ENCODE data around the gene BRMS1.

Gene BRMS1

DNA sequence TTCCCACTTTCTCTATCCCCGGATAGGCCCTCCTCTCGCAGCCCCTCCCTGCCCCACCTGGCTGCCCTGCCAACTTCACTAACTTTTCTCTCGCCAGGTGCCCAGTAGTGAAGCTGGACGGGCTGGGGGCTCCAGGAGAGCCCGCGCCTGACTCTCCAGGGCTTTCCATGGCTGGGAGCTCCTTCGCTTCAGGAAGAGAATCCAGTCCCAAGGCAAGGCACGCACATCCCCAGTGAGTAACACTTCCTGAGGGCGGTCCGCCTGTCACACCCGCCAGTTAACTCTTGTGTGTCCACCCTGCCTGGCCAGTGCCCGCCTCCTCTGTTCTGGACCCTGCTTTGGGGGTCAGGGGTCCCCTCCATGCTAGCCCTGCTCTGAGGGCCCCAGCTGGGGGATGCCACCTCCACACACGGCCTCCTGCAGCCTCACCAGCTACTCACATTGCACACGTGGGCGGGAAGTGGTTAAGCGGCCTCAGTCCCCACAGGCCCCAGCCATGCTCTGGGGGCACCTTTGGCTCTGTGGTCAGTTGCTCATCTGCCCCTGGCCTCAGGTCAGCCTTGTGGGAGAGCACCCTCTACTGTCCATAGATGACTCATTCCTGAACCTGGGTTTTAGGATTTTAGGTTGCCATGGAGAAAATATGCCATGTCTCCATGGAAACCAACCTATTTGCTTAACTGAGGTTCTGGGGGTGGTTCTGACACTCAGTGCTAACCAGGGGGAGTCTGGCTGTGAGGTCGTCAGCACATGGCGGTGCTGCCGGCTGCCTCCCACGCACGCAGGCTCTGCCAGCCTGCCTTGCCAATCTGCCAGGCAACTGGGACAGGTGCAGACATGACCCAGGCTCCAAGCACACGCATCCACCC lies 8.4 kb downstream of the BRMS1 start, which contains the start of gene RIN1:
Gene RIN1, minus strand, starts transcription at position 201 of the 869 bp plus-strand sequence. Its CDS starts 32 bp downstream, at position 169.
- Histone ChIP-seq H2BK5ac (ENCODE audit: low read depth, low read length, poor library complexity, severe bottlenecking) (peak within 1 kb of the TSS; percentile 90), H3K36me3 (ENCODE audit: control insufficient read depth in 1 of 2, insufficient read depth in 2 of 2, low read depth in 1 of 2, low read length in 2 of 2) (peaks cover 63 to 77% of the 10 kb centered on the region in 2 experiments), H3K4me3 (ENCODE audit: insufficient read depth in 1 of 2, low read depth in 1 of 2, low read length in 2 of 2) (peak within 1 kb of the TSS; percentile 68 to 85), H3K23ac (ENCODE audit: low read length in 2 of 2) (peak within 1 kb of the TSS in 1 of 2 experiments; percentile 53), H3K4ac (ENCODE audit: low read depth in 1 of 2, low read length in 2 of 2) (peak within 1 kb of the TSS; percentile 90 to 94), H2AK5ac (ENCODE audit: low read length, severe bottlenecking) (peak within 1 kb of the TSS; percentile 46), H2AFZ (ENCODE audit: low read depth, low read length) (peak within 1 kb of the TSS; percentile 7), H3K9me3 (ENCODE audit: control insufficient read depth, low read length) (no peaks in the 10 kb centered on the region), H4K91ac (ENCODE audit: low read length) (peak within 1 kb of the TSS; percentile 99), H3K27ac (ENCODE audit: low read length, poor library complexity, severe bottlenecking) (peak within 1 kb of the TSS; percentile 97), H3K14ac (ENCODE audit: low read length in 2 of 2) (peak within 1 kb of the TSS in 1 of 2 experiments; percentile 95), H3K4me1 (ENCODE audit: control insufficient read depth, insufficient read depth, low read depth, low read length) (peaks cover 66% of the 10 kb centered on the region), H4K8ac (ENCODE audit: low read length) (peak within 1 kb of the TSS; percentile 92), H2BK12ac (ENCODE audit: low read length in 2 of 2) (peak within 1 kb of the TSS; percentile 49 to 93), H3K9ac (ENCODE audit: low read length) (peak within 1 kb of the TSS; percentile 99), H3K27me3 (ENCODE audit: control insufficient read depth in 1 of 2, insufficient read depth in 1 of 2, low read length in 2 of 2) (no peaks in the 10 kb centered on the region), H2BK120ac (ENCODE audit: low read depth, low read length) (peak within 1 kb of the TSS; percentile 91), H3K79me1 (replicated peaks; ENCODE audit: low read length, poor library complexity, severe bottlenecking) (peaks cover 38% of the 10 kb centered on the region), H2BK15ac (ENCODE audit: low read depth, poor library complexity, severe bottlenecking) (peak within 1 kb of the TSS; percentile 92), H3K18ac (ENCODE audit: low read depth in 1 of 2, low read length in 2 of 2) (peak within 1 kb of the TSS; percentile 97 to 99), H3K4me2 (ENCODE audit: low read length, poor library complexity, severe bottlenecking) (peak within 1 kb of the TSS; percentile 68)
- WGBS: 9% methylated on average over 22 of the region's 22 CpGs
- DNase-seq: peak; percentile 100

- Histone ChIP-seq H3K4me2 (ENCODE audit: low read length, poor library complexity, severe bottlenecking) (peak overlapping the region; percentile 68), H3K9me3 (ENCODE audit: control insufficient read depth, low read length) (no peaks in the 10 kb centered on the region), H3K9ac (ENCODE audit: low read length) (peak overlapping the region; percentile 99), H2BK5ac (ENCODE audit: low read depth, low read length, poor library complexity, severe bottlenecking) (peak overlapping the region; percentile 90), H3K14ac (ENCODE audit: low read length in 2 of 2) (peak overlapping the region in 1 of 2 experiments; percentile 95), H3K4me3 (ENCODE audit: insufficient read depth in 1 of 2, low read depth in 1 of 2, low read length in 2 of 2) (peak overlapping the region; percentile 68 to 85), H4K8ac (ENCODE audit: low read length) (peak overlapping the region; percentile 92), H3K79me1 (replicated peaks; ENCODE audit: low read length, poor library complexity, severe bottlenecking) (peaks cover 30% of the 10 kb centered on the region), H2AK5ac (ENCODE audit: low read length, severe bottlenecking) (peak overlapping the region; percentile 46), H3K18ac (ENCODE audit: low read depth in 1 of 2, low read length in 2 of 2) (peak overlapping the region; percentile 97 to 99), H3K27ac (ENCODE audit: low read length, poor library complexity, severe bottlenecking) (peak overlapping the region; percentile 97), H3K4ac (ENCODE audit: low read depth in 1 of 2, low read length in 2 of 2) (peak overlapping the region; percentile 90 to 94), H3K36me3 (ENCODE audit: control insufficient read depth in 1 of 2, insufficient read depth in 2 of 2, low read depth in 1 of 2, low read length in 2 of 2) (peaks cover 60 to 77% of the 10 kb centered on the region in 2 experiments), H3K4me1 (ENCODE audit: control insufficient read depth, insufficient read depth, low read depth, low read length) (peaks cover 66% of the 10 kb centered on the region), H3K23ac (ENCODE audit: low read length in 2 of 2) (no peak overlapping the region), H2BK120ac (ENCODE audit: low read depth, low read length) (peak overlapping the region; percentile 91), H4K91ac (ENCODE audit: low read length) (peak overlapping the region; percentile 99), H2AFZ (ENCODE audit: low read depth, low read length) (peak overlapping the region; percentile 7), H2BK12ac (ENCODE audit: low read length in 2 of 2) (peak overlapping the region; percentile 49 to 93), H3K27me3 (ENCODE audit: control insufficient read depth in 1 of 2, insufficient read depth in 1 of 2, low read length in 2 of 2) (no peaks in the 10 kb centered on the region), H2BK15ac (ENCODE audit: low read depth, poor library complexity, severe bottlenecking) (peak overlapping the region; percentile 92)
- DNase-seq: peak; percentile 82
- 3% methylated on average over 35 of the region's 35 CpGs for WGBS
Observed at GRCh38 chr11:66335531-66336233, 9.2 kb downstream of the BRMS1 start.

- Histone ChIP-seq H3K27me3 (ENCODE audit: control insufficient read depth in 1 of 2, insufficient read depth in 1 of 2, low read length in 2 of 2) (no peaks in the 10 kb centered on the region), H4K8ac (ENCODE audit: low read length) (peak overlapping the region; percentile 73), H3K9ac (ENCODE audit: low read length) (peak overlapping the region; percentile 99), H2BK15ac (ENCODE audit: low read depth, poor library complexity, severe bottlenecking) (peak overlapping the region; percentile 71), H3K4ac (ENCODE audit: low read depth in 1 of 2, low read length in 2 of 2) (peak overlapping the region; percentile 90 to 94), H3K79me1 (replicated peaks; ENCODE audit: low read length, poor library complexity, severe bottlenecking) (peaks cover 22% of the 10 kb centered on the region), H3K4me2 (ENCODE audit: low read length, poor library complexity, severe bottlenecking) (peak overlapping the region; percentile 68), H2BK12ac (ENCODE audit: low read length in 2 of 2) (peak overlapping the region in 1 of 2 experiments; percentile 26), H3K9me3 (ENCODE audit: control insufficient read depth, low read length) (no peaks in the 10 kb centered on the region), H3K27ac (ENCODE audit: low read length, poor library complexity, severe bottlenecking) (peak overlapping the region; percentile 97), H2BK5ac (ENCODE audit: low read depth, low read length, poor library complexity, severe bottlenecking) (no peak overlapping the region), H4K91ac (ENCODE audit: low read length) (peak overlapping the region; percentile 99), H2BK120ac (ENCODE audit: low read depth, low read length) (peak overlapping the region; percentile 78), H3K18ac (ENCODE audit: low read depth in 1 of 2, low read length in 2 of 2) (peak overlapping the region; percentile 97 to 99), H3K14ac (ENCODE audit: low read length in 2 of 2) (peak overlapping the region in 1 of 2 experiments; percentile 84), H3K4me3 (ENCODE audit: insufficient read depth in 1 of 2, low read depth in 1 of 2, low read length in 2 of 2) (peak overlapping the region; percentile 68 to 85), H2AK5ac (ENCODE audit: low read length, severe bottlenecking) (peak overlapping the region; percentile 29), H3K36me3 (ENCODE audit: control insufficient read depth in 1 of 2, insufficient read depth in 2 of 2, low read depth in 1 of 2, low read length in 2 of 2) (peaks cover 52 to 69% of the 10 kb centered on the region in 2 experiments), H3K23ac (ENCODE audit: low read length in 2 of 2) (no peak overlapping the region), H3K4me1 (ENCODE audit: control insufficient read depth, insufficient read depth, low read depth, low read length) (peaks cover 68% of the 10 kb centered on the region), H2AFZ (ENCODE audit: low read depth, low read length) (no peak overlapping the region)
- peak; percentile 42 for DNase-seq
- WGBS: 81% methylated on average over 42 of the region's 42 CpGs
Observed at GRCh38 chr11:66334605-66335442, 10.1 kb downstream of the BRMS1 start.
